Esophagus (tissue), 2 donors: Measurements from ENCODE around the gene TECR. TPM values are rescaled to one million over a fixed set of nuclear protein-coding genes. Genes with fewer than 3 reads are reported as not detected.
A peak's percentile ranks its signal among the peaks of the same experiment; 100 is the strongest.
"Not testable (repeated sequence)": the region's sequence is repeated elsewhere in the genome, so short reads cannot be mapped to it uniquely, and the experiment has no call there.

Experiments used
- H3K27ac ChIP-seq, 2 donors: one replicate each; pipeline ENCODE4 v1.5.1; 2013; ENCODE audit warnings: low read depth in 2 of 2, mild to moderate bottlenecking in 2 of 2, inconsistent platforms in 1 of 2, low read length in 1 of 2, moderate library complexity in 1 of 2
- H3K27me3 ChIP-seq, 2 donors: one replicate each; pipeline ENCODE4 v1.6.1; 2013; ENCODE audit warnings: low read length in 2 of 2, control low read depth in 1 of 2, mild to moderate bottlenecking in 1 of 2; ENCODE audit not compliant: insufficient read depth in 2 of 2, control insufficient read depth in 1 of 2
- H3K36me3 ChIP-seq, 2 donors: one replicate each; pipeline ENCODE4 v1.6.1; 2013; ENCODE audit warnings: low read length in 1 of 2; ENCODE audit not compliant: control insufficient read depth in 2 of 2, insufficient read depth in 2 of 2
- H3K4me1 ChIP-seq, 2 donors: one replicate each; pipeline ENCODE4 v1.6.1; 2013; ENCODE audit warnings: low read length in 1 of 2; ENCODE audit not compliant: control insufficient read depth in 2 of 2, insufficient read depth in 2 of 2
- H3K4me3 ChIP-seq, 2 donors: one replicate each; pipeline ENCODE4 v1.5.1; 2013; ENCODE audit warnings: low read length in 2 of 2, mild to moderate bottlenecking in 2 of 2, low read depth in 1 of 2, moderate library complexity in 1 of 2
- H3K9me3 ChIP-seq, 2 donors: one replicate each; pipeline ENCODE4 v1.6.1; 2013; ENCODE audit warnings: mild to moderate bottlenecking in 2 of 2, low read depth in 1 of 2, low read length in 1 of 2, moderate library complexity in 1 of 2; ENCODE audit not compliant: control insufficient read depth in 2 of 2, insufficient read depth in 1 of 2
- WGBS, 2 donors: extraction: QIAGEN DNeasy Blood & Tissue Kit; methylation state at CpG; one replicate each; pipeline ENCODE4 v1.1.7; 2013; 5-methylcytosine and 5-hydroxymethylcytosine counted together
- polyA plus RNA-seq, 2 donors: library from polyadenylated mRNA; stranded (reverse); fragments of 200-250 nt; gene quantifications; one replicate each; pipeline ENCODE4 v1.2.3, GENCODE V29; 2013
- donor health status: healthy with polysubstance abuse.
- donor health status: Bipolar disorder and iron deficiency.

Gene TECR
- polyA plus RNA-seq, 2 donors, result 362 to 444 TPM

DNA sequence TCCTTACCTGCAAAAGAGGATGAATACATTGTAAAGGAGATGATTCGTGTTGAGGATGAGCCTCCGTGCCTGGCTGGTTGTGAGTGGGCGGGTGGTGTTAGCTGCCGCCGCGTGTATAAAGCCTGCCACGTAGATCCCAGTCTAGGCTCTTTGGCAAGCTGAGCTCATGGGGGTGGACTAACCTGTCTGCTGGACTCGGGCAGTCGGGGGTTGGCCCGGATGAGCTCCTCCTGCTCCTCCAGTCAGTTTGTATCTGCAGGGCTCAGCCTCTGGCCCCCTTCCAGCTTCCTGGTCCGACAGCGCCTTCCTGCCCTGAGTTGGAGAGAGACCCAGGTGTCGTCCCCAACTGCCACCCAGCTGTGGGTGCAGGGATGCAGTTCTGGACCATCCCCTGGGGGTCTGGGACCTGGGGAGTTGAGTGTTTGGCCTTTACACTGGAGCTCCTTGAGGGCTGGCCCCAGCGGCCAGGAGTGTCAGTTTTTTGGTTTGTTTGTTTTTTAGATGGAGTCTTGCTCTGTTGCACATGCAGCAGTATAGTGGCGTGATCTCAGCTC is 20.9 kb downstream of the TECR start:
- Histone ChIP-seq H3K36me3 (peaks cover 0 to 10% of the 10 kb centered on the region in 2 donors), H3K27ac (peak overlapping the region; percentile 89 to 95), H3K27me3 (no peaks in the 10 kb centered on the region), H3K9me3 (no peaks in the 10 kb centered on the region), H3K4me3 (no peak overlapping the region), H3K4me1 (peaks cover 5 to 41% of the 10 kb centered on the region in 2 donors)
- WGBS, 2 donors, result 39 to 45% methylated on average over 15 of the region's 15 CpGs

DNA sequence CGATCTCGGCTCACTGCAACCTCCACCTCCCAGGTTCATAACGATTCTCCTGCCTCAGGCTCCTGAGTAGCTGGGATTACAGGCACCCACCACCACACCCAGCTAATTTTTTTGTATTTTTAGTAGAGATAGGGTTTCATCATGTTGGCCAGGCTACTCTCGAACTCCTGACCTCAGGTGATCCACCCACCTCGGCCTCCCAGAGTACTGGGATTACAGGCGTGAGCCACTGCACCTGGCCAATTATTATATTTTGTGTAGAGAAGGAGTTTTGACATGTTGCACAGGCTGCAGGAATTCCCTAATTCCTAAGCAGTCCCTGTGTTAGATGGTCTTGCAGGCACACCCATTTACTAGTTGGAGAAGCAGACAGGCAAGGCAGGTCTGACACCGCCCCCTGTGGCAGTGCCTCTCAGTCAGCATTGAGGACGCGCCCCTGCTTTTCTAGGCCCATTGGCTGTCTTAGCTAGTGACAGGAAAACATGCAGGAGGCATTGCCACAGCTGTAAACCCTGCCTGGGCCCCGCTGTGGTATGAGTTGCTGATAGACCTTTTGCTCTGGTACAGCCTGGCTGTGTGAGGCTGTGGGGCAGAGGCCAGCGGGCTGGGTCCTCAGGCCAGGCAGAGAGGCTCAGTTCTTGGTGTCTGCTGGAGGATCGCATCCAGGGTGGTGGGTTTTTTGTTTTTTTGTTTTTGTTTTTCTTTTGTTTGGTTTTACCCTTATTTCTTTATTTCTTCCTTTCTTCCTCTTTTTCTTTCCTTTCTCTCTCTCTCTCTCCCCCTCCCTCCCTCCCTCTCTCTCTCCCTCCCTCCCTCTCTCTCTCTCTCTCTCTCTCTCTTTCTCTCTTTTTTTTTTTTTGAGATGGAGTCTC is 22.0 kb downstream of the TECR start:
- Histone ChIP-seq H3K27ac (peak overlapping the region; percentile 89 to 95), H3K4me1 (peaks cover 5 to 39% of the 10 kb centered on the region in 2 donors)
- not testable (repeated sequence) for H3K27me3 ChIP-seq, H3K36me3 ChIP-seq, H3K4me3 ChIP-seq, H3K9me3 ChIP-seq
- whole genome bisulfite sequencing, 2 donors, result 45 to 55% methylated on average over 12 of the region's 12 CpGs

DNA sequence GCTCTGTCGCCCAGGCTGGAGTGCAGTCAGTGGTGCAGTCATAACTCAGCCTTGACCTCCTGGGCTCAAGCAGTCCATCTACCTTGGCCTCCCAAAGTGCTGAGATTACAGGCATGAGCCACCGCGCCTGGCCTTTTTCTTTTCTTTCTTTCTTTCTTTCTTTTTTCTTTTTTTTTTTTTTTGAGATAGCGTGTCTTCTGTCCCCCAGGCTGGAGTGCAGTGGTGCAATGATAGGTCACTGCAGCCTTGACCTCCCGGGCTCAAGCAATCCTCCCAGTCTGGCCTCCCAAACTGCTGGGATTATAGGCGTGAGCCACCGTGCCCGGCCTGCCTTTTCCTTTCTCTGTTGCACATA is 22.6 kb downstream of the TECR start:
- Histone ChIP-seq H3K4me1 (peaks cover 5 to 44% of the 10 kb centered on the region in 2 donors), H3K27ac (peak overlapping the region; percentile 88 to 89)
- H3K36me3 ChIP-seq, H3K9me3 ChIP-seq, H3K27me3 ChIP-seq, H3K4me3 ChIP-seq: not testable (repeated sequence)
- WGBS, 2 donors, result 73 to 75% methylated on average over 8 of the region's 8 CpGs

DNA sequence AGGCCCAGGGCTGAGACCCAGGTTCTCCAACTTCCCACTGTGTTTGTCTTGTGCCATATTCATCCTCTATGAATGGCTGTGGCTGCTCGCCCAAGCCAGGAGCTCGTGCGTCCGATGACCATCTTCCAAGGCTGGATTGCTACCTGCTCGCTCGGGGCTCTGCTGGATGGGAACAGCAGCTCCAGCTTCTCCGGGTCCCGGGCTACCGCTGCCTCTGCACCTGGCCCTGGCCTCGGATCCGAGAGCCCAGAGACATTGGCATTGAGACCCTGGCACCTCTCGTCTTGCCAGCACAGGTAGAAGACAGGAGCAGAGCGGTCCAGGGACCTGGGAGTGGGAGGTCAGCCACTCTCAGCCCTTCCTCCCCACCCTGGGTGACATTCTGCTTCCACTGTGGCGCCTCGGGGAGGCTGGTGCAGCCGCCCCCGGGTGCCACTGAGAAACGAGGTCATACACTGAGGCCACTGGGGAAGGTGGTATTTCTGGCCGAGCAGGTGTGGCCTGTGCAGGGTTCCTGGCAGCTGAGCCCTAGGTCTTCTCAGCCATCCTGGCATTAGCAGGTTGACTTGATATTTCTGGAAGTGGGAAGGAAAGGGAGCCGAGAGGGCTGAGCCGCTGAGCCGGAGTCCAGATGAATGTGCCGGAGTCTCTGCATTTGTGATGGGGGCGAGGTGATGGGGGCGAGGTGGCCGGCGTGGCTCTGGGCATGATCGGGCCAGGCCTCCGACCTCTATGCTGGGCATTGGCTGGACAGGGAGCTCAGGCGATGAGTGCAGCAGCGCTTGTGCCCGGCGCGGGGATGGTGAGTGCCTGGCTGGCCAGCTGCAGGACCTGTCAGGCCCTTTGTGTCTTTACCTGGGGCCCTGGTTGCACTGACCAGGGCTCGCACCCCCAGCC is 23.9 kb downstream of the TECR start:
- Histone ChIP-seq H3K27ac (peak overlapping the region; percentile 89 to 97), H3K36me3 (peaks cover 0 to 8% of the 10 kb centered on the region in 2 donors), H3K4me3 (peak overlapping the region in 1 of 2 donors; percentile 26), H3K9me3 (no peaks in the 10 kb centered on the region), H3K4me1 (peaks cover 5 to 44% of the 10 kb centered on the region in 2 donors), H3K27me3 (no peaks in the 10 kb centered on the region)
- WGBS, 2 donors, result 72 to 78% methylated on average over 35 of the region's 35 CpGs

DNA sequence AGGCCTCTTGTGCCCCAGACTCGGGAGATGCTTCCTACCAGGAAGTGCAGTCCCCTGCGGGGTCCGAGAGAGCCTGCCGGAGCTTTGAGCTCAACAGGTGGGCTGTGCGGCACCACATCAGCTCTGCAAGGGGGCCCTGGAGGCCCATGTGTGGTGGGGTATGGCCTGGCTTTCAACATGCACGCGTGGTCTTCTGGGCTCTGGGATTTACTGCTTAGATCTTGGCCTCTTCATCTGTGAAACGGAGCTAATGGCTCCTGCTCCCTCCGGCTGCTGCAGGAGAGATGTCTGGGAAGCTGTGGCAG is 24.5 kb downstream of the TECR start:
- H3K27ac ChIP-seq, result peak overlapping the region; percentile 89 to 97
- H3K36me3 ChIP-seq, result peaks cover 0 to 10% of the 10 kb centered on the region in 2 donors
- H3K27me3 ChIP-seq, result no peaks in the 10 kb centered on the region
- 53 to 64% methylated on average over 9 of the region's 9 CpGs for WGBS, 2 donors
- H3K9me3 ChIP-seq, result no peaks in the 10 kb centered on the region
- H3K4me1 ChIP-seq, result peaks cover 5 to 47% of the 10 kb centered on the region in 2 donors
- peak overlapping the region in 1 of 2 donors; percentile 26 for H3K4me3 ChIP-seq

DNA sequence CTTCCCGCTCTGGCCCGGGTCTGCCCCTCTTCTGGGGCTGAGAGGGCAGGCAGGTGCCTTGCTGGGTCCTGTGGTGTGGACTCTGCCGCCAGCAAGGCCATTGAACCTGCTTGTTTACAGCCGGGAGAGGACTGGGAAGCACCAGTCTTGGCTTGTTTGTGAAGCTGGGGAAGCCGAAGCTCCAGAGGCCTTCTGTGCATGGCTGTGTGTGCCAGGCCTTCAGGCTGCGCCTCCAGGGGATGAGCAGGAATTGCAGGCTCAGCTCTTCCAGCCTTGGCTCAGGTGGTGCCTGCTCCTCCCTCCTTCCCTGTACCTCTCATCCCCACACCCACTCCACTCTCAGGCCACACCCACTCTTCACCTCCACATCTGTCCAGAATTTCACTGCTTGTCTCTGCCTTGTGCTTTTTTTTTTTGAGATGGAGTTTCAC is 25.0 kb downstream of the TECR start:
- Histone ChIP-seq H3K27me3 (no peaks in the 10 kb centered on the region), H3K36me3 (peaks cover 0 to 10% of the 10 kb centered on the region in 2 donors), H3K4me1 (peaks cover 5 to 47% of the 10 kb centered on the region in 2 donors), H3K9me3 (no peaks in the 10 kb centered on the region), H3K4me3 (peak overlapping the region in 1 of 2 donors; percentile 26), H3K27ac (peak overlapping the region; percentile 89 to 97)
- 36 to 50% methylated on average over 5 to 6 of the region's 6 CpGs for WGBS, 2 donors

DNA sequence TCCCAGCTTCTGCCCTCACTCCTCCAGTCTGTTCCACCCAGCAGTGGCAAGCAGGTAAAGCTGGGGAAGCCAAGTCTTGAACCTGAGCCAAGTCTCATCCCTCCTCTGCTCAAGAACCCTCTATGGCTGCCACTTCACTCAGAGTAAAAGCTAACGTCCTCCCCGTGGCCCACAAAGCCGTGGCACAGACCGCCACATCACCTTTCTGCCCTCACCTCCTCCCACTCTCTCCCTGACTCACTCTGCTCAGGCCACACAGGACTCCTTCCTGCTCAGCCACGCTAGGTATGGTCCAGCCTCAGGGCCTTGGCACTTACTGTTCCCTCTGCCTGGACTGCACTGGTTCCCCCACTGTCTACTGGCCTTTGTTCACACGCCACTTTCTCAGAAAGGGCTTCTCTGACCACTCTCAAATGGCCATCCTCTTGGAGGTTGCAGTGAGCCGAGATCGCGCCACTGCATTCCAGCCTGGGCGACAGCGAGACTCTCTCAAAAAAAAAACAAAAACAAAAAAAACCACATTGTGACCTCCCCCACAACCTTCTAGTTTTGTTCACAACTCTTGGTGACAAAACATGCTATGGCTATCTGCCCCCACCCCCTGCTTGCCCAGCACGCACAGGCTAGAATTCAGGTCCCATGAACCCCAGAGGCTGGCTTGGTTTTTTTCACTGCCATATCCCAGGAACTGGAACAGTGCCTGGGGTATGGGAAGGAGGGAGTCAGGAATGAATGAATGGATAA is 26.7 kb downstream of the TECR start:
- Histone ChIP-seq H3K36me3 (peaks cover 0 to 10% of the 10 kb centered on the region in 2 donors), H3K4me3 (no peak overlapping the region), H3K9me3 (no peaks in the 10 kb centered on the region), H3K27me3 (no peaks in the 10 kb centered on the region), H3K4me1 (peaks cover 11 to 53% of the 10 kb centered on the region in 2 donors), H3K27ac (peak overlapping the region; percentile 81 to 89)
- WGBS, 2 donors, result 62 to 73% methylated on average over 12 of the region's 12 CpGs

DNA sequence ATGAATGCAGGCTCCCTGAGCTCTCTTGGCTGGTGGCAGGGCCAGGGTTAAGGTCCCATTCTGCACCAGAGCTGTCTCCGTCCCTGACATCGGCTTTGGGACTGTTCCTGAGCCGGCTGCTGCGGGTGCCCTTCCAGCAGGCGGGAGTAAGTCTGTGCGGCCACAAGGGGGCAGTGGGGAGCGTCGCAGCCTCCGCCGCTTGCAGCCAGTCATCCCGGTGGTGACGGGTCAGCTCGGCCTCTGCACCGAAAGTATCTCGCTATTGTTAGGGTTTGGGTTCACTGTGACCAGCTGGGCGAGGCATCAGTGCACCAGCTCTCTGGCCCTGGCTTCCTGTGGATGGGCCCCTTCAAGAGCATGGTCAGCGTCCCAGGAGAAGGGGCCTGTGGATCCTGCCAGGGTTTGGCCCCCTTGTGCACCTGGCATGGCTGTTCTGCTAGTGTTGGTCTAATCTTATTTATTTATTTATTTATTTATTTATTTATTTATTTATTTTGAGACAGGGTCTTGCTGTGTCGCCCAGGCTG is 27.3 kb downstream of the TECR start:
- no peaks in the 10 kb centered on the region for H3K27me3 ChIP-seq
- 9 to 12% methylated on average over 18 of the region's 18 CpGs for WGBS, 2 donors
- H3K27ac ChIP-seq, result peak overlapping the region; percentile 81 to 89
- H3K36me3 ChIP-seq, result peaks cover 0 to 10% of the 10 kb centered on the region in 2 donors
- H3K9me3 ChIP-seq, result no peaks in the 10 kb centered on the region
- H3K4me1 ChIP-seq, result peaks cover 14 to 53% of the 10 kb centered on the region in 2 donors
- H3K4me3 ChIP-seq, result peak overlapping the region in 1 of 2 donors; percentile 18
